HG03571 (cell line): Measurements from ENCODE around the gene TLCD2.
A peak's percentile ranks its signal among the peaks of the same experiment; 100 is the strongest.
"Not testable (repeated sequence)": the region's sequence is repeated elsewhere in the genome, so short reads cannot be mapped to it uniquely, and the experiment has no call there.

Source experiments
- ATAC-seq: cut with Tn5 transposase; IDR thresholded peaks from one replicate; pipeline ENCODE4 v1.9.1; 2021; ENCODE audit not compliant: unreplicated experiment

TLCD2 gene

DNA sequence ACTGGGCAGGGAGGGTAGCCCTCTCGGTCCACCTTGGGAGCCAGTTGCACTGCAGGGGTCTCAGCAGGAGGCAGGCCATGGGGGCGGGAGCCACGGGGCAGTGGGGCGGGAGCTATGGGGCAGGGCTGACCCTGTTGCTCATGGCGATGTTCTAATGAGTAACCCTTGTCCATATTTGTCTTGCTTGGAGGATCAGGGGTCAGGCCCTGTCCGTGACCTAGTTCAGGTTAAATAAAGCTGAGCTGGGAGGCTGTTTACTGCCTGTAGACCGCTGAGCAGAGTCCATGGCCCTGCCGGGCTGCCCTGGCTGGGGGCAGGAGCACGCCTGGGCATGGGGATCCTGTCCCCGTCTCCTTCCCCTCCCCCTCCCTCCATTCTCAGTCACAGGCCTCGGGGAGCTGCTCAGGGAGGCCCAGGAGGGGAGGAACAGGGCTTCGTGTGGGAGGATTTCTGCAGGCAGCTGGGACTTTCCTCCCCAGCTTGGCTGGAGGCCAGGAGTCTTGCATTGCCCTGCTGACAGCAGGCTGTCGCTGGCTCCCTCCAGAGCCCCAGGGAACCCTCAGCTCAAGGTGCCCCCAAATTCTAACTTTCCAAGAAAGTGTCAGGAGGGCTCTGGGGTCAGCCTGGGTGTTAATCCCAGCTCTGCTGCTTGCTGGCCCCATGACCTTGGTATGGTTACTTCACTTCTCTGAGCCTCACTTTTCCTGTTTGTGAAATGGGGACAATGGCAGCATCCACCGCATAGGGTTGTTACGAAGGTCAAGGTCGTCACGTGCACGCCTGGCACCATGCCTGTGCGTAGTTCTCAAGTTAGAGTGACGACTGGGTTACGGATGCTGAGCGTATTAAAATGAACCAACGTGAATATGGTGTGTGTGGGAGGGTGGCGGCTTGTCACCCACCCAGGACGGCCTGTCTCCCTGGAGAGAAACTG lies 26.4 kb upstream of the TLCD2 start:
- no peak for ATAC-seq

DNA sequence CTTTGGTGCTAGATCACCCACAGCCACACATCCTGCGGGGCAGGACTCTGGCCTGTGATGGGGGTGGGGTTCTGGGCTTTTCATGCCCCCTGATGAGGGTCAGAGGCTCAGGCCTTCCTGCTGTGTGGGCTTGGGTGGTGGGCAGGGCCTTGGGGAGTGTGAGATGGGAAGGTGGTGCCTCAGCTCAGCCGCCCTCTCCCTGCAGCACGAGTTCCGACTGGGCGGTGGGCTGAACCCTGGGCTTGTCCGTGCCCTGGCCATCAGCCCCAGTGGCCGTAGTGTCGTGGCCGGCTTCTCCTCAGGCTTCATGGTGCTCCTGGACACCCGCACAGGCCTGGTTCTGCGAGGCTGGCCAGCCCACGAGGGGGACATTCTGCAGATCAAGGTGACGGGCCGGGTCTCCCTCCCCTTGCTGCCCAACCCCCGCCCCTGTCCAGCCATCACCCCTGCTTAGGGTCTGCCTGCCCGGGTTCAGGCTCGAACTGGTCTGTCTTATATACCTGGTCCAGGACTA lies 25.7 kb upstream of the TLCD2 start:
- no peak for ATAC-seq

DNA sequence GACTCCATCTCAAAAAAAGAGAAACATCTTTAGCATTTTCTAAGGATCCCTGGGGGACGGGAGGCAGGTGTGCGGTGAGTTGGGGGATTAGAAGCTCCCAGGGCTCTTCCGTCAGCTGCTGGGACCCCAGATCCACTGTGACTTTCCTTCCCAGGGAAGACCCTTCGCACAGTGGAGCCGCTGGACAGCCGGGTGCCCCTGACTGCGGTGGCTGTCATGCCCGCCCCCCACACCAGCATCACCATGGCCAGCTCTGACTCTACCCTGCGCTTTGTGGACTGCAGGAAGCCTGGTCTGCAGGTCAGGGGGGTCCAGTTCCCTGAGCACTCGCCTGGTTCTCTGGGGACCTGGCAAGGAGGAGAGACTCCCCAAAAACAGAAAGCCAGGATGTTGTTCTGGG lies 25.2 kb upstream of the TLCD2 start:
- ATAC-seq = no peak

DNA sequence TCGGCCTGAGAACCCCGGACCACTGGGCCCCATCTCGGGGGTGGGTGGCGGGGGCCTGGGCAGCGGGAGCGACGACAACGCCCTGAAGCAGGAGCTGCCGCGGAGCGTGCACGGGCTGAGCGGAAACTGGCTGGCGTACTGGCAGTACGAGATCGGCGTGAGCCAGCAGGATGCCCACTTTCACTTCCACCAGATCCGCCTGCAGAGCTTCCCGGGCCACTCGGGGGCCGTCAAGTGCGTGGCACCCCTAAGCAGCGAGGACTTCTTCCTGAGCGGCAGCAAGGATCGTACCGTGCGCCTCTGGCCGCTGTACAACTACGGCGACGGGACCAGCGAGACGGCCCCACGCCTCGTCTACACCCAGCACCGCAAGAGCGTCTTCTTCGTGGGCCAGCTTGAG lies 23.6 kb upstream of the TLCD2 start:
- no peak for ATAC-seq

DNA sequence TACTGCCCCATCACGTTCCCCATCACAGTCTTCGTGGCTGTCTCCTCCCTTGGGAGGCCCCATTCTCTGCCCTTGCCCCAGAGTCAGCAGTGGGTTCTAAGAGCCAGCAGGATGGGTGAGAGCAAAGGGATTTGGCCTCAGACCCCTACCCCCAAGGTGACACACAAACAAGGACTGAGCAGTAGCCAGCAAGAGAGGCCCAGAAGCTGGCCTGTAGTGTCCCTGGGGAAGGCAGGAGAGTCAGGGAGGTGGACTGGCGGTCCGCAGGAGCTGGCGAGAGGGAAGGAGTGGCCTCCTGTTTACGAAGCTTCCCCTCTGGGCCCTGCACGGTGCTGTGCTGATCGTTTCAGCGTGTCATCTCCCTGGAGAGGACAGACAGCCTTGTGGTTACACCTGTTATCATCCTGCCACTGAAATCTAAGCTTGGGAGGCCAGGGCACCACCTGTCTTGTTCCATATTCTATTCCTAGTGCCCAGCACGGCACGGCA lies 22.7 kb upstream of the TLCD2 start:
- no peak for ATAC-seq

DNA sequence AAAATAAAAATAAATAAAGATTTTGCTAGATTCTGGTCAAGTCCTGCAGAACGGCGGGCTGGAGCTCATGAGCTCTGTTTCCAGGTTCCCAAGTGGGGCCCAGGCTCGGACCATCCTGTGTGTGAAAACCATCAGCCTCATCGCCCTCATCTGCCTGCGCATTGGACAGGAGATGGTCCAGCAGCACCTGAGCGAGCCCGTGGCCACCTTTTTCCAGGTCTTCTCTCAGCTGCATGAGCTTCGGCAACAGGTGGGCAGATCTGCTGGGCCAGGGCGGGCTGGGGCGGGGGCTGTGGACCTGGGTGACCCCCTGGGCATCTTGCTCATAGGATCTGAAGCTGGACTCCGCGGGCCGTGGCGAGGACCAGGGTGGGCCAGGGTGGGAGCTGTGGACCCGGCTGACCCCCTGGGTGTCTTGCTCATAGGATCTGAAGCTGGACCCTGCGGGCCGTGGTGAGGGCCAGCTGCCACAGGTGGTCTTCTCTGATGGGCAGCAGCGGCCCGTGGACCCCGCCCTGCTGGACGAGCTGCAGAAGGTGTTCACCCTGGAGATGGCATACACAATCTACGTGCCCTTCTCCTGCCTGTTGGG lies 22.2 kb upstream of the TLCD2 start:
- no peak for ATAC-seq

DNA sequence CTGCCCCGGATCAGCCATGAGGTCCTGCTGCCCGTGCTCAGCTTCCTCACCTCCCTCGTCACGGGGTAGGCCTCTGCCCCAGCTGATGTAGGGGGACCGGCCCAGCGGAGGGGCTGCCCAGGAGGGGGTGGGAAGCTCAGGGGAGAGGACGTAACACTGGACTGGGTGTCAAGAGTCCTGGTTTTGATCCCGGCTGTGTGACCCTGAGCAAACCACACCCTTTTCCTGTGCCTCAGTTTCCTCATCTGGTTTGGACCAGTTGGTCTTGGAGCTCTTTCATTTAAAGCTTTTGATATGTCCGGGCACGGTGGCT lies 21.0 kb upstream of the TLCD2 start:
- no peak for ATAC-seq

DNA sequence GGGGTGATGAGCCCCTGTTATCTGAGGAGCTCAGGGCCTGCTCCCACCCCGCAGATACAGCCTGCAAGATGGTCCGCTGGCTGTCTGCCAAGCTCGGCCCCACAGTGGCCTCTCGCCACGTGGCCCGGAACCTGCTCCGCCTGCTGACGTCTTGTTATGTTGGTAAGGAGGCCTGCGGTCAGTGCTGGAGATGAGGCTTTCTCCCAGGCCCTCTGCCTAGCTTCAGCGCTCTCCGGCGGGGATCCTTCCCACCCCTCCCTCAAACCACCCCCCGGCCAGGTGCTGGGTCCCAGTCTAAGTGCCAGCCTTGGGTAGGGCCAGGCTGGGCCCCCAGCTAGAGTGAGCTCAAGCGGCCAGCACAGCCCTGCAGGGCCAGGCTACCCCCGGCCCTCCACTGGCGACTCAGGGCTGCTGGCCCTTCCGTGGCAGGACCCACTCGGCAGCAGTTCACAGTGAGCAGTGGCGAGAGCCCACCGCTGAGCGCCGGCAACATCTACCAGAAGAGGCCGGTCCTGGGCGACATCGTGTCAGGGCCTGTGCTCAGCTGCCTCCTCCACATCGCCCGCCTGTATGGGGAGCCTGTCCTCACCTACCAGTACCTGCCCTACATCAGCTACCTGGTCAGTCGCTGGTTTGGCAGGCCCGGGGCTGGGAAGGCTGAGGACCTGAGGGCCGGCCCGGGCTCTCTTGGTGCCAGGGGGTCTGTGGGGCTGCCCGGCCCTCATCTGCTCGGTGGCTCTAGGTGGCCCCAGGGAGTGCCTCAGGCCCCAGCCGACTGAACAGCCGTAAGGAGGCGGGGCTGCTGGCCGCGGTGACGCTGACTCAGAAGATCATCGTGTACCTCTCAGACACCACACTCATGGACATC lies 20.4 kb upstream of the TLCD2 start:
- ATAC-seq = no peak

DNA sequence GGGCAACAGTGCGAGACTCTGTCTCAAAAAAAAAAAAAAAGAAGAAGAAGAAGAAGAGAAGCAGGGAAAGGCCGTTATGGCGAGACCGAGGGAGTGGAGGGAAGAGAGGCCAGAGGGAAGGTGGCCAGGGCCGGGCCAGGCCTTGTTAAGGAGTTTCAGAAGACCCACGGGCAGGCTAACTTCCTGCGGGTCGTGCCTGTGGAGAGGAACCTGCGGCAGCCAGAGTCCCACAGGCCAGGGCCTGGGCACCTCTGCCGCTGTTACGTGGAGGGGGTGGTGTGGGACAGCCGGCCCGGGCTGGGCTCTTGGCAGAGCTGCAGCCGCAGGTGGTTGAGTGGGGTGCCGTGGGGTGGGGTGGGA lies 19.8 kb upstream of the TLCD2 start:
- no peak for ATAC-seq

DNA sequence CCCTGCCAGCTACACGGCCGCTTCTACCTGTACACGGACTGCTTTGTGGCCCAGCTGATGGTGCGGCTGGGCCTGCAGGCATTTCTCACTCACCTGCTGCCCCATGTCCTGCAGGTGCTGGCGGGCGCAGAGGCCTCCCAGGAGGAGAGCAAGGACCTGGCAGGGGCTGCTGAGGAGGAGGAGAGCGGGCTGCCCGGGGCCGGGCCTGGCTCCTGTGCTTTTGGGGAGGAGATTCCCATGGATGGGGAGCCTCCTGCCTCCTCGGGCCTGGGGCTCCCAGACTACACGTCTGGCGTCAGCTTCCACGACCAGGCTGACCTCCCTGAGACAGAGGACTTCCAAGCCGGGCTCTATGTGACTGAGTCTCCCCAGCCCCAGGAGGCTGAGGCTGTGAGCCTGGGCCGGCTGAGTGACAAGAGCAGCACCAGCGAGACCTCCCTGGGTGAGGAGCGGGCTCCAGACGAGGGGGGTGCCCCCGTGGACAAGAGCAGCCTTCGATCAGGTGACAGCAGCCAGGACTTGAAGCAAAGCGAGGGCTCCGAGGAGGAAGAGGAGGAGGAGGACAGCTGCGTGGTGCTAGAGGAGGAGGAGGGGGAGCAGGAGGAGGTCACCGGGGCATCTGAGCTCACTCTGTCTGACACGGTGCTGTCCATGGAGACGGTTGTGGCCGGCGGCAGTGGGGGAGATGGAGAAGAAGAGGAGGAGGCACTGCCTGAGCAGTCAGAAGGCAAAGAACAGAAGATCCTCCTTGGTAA lies 17.9 kb upstream of the TLCD2 start:
- ATAC-seq = no peak

DNA sequence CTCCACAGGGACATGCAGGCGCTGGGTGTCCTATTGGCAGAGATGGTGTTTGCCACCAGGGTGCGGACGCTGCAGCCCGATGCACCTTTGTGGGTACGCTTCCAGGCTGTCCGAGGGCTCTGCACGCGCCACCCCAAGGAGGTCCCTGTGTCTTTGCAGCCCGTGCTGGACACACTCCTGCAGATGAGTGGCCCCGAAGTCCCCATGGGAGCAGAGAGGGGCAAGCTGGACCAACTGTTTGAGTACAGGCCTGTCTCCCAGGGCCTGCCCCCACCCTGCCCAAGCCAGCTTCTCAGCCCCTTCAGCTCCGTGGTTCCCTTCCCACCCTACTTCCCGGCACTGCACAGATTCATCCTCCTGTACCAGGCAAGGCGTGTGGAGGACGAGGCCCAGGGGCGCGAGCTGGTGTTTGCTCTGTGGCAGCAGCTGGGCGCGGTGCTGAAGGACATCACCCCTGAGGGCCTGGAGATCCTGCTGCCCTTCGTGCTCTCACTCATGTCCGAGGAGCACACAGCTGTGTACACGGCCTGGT lies 17.1 kb upstream of the TLCD2 start:
- ATAC-seq = no peak

DNA sequence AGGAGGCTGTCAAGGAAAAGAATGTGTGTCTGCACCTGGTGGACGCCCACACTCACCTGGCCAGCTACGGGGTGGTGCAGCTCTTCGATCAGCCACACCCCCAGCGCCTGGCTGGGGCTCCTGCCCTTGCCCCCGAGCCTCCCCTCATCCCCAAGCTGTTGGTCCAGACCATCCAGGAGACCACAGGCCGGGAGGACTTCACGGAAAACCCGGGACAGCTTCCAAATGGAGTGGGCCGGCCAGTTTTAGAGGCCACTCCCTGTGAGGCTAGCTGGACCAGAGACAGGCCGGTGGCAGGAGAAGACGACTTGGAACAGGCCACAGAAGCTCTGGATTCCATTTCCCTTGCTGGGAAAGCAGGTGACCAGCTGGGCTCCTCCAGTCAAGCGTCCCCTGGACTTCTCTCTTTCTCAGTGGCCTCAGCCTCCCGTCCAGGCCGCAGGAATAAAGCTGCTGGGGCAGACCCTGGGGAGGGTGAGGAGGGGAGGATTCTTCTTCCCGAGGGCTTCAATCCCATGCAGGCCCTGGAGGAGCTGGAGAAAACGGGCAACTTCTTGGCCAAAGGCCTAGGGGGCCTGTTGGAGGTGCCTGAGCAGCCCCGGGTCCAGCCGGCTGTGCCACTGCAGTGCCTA lies 16.6 kb upstream of the TLCD2 start:
- ATAC-seq = no peak

DNA sequence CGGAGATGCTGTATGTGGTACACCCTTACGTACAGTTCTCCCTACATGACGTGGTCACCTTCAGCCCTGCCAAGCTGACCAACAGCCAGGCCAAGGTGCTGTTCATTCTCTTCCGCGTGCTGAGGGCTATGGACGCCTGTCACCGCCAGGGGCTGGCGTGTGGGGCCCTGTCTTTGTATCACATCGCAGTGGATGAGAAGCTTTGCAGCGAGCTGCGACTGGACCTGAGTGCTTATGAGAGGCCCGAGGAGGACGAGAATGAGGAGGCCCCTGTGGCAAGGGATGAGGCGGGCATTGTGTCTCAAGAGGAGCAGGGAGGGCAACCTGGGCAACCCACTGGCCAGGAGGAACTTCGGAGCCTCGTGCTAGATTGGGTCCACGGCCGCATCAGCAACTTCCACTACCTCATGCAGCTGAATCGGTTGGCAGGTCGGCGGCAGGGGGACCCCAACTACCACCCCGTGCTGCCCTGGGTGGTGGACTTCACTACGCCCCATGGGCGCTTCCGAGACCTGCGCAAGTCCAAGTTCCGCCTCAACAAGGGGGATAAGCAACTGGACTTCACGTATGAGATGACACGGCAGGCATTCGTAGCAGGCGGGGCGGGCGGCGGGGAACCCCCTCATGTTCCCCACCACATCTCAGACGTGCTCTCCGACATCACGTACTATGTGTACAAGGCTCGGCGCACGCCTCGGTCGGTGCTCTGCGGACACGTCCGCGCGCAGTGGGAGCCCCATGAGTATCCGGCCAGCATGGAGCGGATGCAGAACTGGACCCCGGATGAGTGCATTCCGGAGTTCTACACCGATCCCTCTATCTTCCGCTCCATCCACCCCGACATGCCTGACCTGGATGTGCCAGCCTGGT lies 15.7 kb upstream of the TLCD2 start:
- ATAC-seq = no peak

DNA sequence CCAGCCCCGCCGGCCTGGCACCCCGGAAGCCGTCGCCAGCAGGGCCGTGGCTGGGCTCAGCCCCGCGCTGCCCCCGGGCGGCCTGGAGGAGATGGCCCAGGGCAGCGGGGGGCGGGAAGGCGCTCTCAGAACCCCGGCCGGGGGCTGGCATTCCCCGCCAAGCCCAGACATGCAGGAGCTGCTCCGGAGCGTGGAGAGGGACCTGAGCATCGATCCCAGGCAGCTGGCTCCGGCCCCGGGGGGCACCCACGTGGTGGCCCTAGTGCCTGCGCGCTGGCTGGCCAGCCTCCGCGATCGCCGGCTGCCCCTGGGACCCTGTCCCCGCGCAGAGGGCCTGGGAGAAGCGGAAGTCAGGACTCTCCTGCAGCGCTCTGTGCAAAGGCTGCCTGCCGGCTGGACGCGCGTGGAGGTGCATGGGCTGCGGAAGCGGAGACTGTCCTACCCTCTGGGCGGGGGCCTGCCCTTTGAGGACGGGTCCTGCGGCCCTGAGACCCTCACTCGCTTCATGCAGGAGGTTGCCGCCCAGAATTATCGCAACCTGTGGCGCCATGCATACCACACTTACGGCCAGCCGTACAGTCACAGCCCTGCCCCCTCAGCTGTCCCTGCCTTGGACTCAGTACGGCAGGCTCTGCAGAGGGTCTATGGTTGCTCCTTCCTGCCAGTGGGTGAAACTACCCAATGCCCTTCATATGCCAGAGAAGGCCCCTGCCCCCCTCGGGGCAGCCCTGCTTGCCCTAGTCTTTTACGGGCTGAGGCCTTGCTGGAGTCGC lies 14.9 kb upstream of the TLCD2 start:
- ATAC-seq = peak; percentile 1

DNA sequence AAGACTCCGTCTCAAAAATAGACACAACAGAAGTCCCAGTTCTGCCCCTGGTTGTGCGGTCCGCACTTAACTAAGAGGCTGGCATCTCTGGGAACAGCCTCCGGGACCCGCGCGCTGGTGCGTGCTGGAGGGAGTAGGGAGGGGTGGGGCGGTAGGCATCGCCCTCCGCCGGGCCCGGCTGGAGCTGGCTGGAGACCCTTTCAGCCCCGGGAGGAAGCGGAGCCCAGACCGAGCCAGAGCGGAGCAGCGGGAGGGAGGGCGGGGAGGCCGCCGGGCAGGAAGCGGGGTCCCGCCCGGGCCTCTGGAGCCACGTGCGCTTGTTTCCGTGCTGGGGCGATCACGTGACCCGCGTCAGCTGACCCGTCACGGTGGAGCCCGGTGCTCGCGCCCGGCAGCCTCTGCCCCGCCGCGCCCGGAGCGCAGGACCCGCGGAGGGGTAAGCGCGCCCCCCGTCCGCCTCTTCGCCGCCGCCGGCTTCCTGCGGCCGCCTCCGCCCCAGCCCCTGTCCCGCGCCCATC lies 14.2 kb upstream of the TLCD2 start, which contains the start of gene WDR81:
TSS of gene WDR81 (plus strand) at position 354 of the 518 bp plus-strand sequence. CDS start 256 bp downstream, outside the sequence.
- peak; percentile 56 for ATAC-seq

DNA sequence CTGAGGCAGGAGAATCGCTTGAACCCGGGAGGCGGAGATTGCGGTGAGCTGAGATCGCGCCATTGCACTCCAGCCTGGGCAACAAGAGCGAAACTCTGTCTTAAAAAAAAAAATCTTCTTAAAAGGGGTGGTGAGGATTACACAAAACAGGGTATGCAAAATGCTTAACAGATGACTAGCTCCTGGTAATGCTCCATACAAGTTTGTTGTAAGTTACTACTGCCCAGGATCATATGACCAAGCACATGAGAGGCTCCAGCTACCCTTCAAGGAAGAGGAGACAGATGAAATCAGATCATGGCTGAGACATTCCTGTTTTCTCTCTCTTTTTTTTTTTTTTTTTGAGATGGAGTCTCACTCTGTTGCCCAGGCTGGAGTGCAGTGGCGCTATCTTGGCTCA lies 11.8 kb upstream of the TLCD2 start:
- not testable (repeated sequence) for ATAC-seq

DNA sequence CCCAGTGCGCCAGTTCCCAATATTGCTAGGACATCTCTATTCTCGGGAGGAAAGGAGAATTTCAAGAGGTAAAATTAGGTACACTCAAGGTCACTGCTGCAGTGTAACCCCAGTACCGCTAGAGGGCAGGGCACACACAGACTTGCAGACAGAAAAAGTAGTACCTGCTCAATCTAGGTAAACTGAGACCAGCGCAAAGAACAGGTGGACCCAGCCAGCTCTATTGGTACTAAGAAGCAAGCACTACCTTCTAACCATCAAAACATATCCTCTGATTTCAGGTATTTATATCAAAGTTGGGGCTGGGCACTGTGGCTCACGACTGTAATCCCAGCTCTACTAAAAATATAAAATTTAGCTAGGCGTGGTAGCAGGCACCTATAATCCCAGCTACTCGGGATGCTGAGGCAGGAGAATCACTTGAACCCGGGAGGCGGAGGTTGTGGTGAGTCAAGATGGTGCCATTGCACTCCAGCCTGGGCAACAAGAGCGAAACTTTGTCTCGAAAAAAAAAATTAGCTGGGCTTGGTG lies 10.7 kb upstream of the TLCD2 start:
- no peak for ATAC-seq
